ENCODE data around the gene FOLR2.

The FOLR2 gene

DNA sequence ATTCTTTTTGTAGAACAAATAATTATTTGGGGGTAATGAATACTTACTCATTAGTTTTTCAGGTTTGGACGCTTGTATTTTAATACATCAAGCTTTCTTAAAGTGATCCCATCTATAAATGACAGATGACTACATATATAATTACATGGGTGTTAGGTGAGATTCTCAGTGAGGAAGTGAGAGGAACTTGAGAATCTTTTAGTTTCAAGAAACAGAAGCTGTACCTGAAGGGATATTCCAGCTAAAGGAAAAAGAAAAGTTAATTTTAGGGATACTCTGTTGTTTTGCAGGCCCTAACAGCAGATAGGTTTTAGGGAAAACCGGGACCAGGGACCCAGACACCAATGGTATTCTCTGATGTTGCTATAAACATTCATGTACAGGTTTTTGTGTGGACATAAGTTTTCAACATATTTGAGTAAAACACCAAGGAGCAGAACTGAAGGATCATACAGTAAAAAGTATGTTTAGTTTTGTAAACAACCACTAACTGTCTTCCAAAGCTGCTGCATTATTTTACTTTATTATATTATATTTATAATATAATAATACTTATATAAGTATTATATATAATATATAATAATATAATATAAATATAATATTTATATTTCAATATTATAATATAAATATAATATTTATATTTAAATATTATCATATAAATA, 51.5 kb downstream of the FOLR2 start:
- DNase-seq (ENCODE audit: low spot score) = no peak

Data from SK-N-DZ (cell line).